H1 (cell line): ENCODE data around the gene ACTR5. TPM values are rescaled to one million over a fixed set of nuclear protein-coding genes. Genes with fewer than 3 reads are reported as not detected.

ENCODE experiments used
- ASH2L ChIP-seq: fragments of 200-600, 300-600 bp; sonication (generic); IDR thresholded peaks from one replicate; pipeline ENCODE4 v1.7.1; 2017; ENCODE audit warnings: low read length
- SRF ChIP-seq: IDR thresholded peaks from 2 replicates; pipeline ENCODE4 v1.6.1; 2011; ENCODE audit warnings: mild to moderate bottlenecking, low read depth, low read length, moderate library complexity
- polyA plus RNA-seq, 7 experiments: library from polyadenylated mRNA; depleted of rRNA in 3 of 7; stranded (reverse) in 5 of 7; unstranded in 2 of 7; fragments of >200 nt in 5 of 7; fragments of 200-250 nt in 2 of 7; gene quantifications; 1 replicate in 5 of 7; 2 replicates in 1 of 7; 4 replicates in 1 of 7; pipeline versions ENCODE4 v1.2.1 to v1.2.3, GENCODE V29; 2011 to 2013; ENCODE audit warnings: missing spikeins in 2 of 7, mixed read lengths in 2 of 7
- total RNA-seq: library from RNA; stranded (reverse); fragmentation: NEBNext Ultra II Directional; extraction: Animal tissue kit (Norgen Biotek cat#: 25700); gene quantifications from 2 replicates; pipeline ENCODE4 v1.2.1, GENCODE V29; 2021
- TF ChIP-seq, protein P1 (sequence below), 3 experiments: IDR thresholded peaks; 1 replicate in 2 of 3; 2 replicates in 1 of 3; pipeline versions ENCODE4 v1.5.1 to v1.6.1; 2011; ENCODE audit warnings: low read length in 3 of 3, mild to moderate bottlenecking in 3 of 3, inconsistent platforms in 2 of 3, low read depth in 1 of 3, moderate library complexity in 1 of 3; ENCODE audit not compliant: insufficient read depth in 1 of 3; ENCODE audit errors: control extremely low read depth in 1 of 3

ACTR5 gene
- total and polyA plus RNA-seq, 2 of the 8 experiments (the other 6 are each of a cell fraction or from before 2014, with no cell fraction given): 10.4 to 14.4 TPM

DNA sequence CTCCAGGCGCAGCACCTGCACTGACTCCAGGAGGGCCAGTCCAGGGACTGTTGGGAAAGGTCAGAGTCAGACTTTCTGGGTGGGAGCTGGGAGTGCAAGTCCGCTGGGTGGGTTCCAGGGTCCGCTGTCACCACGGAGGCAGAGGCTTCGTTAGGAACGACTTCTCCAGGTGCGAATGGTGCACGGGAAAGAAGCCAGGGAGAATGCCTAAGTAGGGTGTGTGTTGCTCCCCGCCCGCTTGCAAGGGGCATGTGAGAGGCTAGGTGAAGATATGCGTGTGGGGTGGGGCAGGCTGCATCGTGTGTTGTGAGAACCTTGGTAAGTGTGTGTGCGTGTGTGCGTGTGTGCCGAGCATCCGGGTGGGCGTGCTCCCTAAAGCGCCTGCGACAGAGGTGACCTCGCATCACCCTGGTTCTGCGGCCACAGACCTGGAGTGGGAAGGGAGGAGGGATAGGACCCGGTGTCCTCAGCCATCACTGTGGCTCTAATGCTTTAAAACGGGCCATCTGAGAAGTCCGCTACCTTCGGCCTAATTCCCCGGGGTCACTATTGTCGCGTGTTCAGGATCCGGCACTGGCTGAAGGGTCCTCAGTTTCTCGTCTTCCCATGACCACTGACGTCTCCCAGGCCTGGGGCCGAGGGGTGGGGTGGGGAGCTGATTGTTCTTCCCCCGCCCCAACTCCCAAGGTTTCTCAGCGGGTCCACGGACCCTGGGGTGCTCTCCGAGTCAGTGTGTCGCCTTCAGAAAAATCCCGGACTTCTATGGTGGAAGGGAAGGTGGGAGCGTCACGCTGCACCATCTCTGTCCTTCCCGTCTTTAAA lies 17.9 kb upstream of the ACTR5 start (continued):
- TF ChIP-seq, protein P1, sequence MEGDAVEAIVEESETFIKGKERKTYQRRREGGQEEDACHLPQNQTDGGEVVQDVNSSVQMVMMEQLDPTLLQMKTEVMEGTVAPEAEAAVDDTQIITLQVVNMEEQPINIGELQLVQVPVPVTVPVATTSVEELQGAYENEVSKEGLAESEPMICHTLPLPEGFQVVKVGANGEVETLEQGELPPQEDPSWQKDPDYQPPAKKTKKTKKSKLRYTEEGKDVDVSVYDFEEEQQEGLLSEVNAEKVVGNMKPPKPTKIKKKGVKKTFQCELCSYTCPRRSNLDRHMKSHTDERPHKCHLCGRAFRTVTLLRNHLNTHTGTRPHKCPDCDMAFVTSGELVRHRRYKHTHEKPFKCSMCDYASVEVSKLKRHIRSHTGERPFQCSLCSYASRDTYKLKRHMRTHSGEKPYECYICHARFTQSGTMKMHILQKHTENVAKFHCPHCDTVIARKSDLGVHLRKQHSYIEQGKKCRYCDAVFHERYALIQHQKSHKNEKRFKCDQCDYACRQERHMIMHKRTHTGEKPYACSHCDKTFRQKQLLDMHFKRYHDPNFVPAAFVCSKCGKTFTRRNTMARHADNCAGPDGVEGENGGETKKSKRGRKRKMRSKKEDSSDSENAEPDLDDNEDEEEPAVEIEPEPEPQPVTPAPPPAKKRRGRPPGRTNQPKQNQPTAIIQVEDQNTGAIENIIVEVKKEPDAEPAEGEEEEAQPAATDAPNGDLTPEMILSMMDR (IDR thresholded peaks at IDR 0.05; ENCODE audit: control extremely low read depth in 1 of 3, insufficient read depth in 1 of 3, low read depth in 1 of 3, low read length in 3 of 3): no peak
- TF ChIP-seq ASH2L: no peak
- TF ChIP-seq SRF: no peak
- TF ChIP-seq, all 59 proteins: peak for 4
